Suprapubic skin (tissue), 4 donors: ENCODE measurements around the gene CLEC2D.

ENCODE experiments used
- EP300 ChIP-seq: sonication (generic); formaldehyde crosslinking; IDR thresholded peaks from one replicate; pipeline ENCODE4 v1.6.1; 2017; ENCODE audit warnings: antibody characterized with exemption
- POLR2AphosphoS5 ChIP-seq, 3 donors: sonication (generic); formaldehyde crosslinking; IDR thresholded peaks; one replicate each; pipeline ENCODE4 v1.6.1; 2017; ENCODE audit warnings: antibody characterized with exemption in 3 of 3
- TF ChIP-seq, protein P1 (sequence below), 2 donors: fragments of 200-600 bp in 1 of 2; fragments of 450-650 bp in 1 of 2; sonication (generic) in 1 of 2; IDR thresholded peaks; one replicate each; pipeline ENCODE4 v1.5.1; 2016 to 2019; ENCODE audit warnings: antibody characterized with exemption in 2 of 2, mild to moderate bottlenecking in 1 of 2, moderate library complexity in 1 of 2

DNA sequence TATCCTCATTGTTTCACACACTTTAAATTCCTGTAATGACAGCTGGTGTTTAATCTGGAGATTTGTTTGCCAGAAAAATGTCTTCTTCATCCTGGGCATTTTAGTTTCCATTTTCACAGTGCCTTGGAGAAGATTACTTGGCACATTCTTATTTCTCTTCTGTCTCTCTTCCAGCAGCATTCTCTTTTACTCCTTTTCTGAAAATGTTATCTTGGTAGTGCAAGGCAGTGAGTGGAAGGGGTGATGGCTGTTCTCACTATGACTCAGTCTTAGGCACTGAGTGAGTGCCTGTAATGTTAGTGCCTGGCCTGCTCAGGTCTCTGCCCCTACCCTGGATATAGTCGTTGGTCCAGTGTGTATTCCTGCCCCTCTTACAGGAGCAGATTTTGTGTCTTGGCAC is 50.3 kb downstream of the CLEC2D start:
- TF ChIP-seq, protein P1, sequence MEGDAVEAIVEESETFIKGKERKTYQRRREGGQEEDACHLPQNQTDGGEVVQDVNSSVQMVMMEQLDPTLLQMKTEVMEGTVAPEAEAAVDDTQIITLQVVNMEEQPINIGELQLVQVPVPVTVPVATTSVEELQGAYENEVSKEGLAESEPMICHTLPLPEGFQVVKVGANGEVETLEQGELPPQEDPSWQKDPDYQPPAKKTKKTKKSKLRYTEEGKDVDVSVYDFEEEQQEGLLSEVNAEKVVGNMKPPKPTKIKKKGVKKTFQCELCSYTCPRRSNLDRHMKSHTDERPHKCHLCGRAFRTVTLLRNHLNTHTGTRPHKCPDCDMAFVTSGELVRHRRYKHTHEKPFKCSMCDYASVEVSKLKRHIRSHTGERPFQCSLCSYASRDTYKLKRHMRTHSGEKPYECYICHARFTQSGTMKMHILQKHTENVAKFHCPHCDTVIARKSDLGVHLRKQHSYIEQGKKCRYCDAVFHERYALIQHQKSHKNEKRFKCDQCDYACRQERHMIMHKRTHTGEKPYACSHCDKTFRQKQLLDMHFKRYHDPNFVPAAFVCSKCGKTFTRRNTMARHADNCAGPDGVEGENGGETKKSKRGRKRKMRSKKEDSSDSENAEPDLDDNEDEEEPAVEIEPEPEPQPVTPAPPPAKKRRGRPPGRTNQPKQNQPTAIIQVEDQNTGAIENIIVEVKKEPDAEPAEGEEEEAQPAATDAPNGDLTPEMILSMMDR (IDR thresholded peaks at IDR 0.05) = no peak
- TF ChIP-seq POLR2AphosphoS5 (IDR thresholded peaks at IDR 0.05) (no peak), EP300 (no peak)
